Measurements from ENCODE around the gene IGF1R. TPM values are rescaled to one million over a fixed set of nuclear protein-coding genes. Genes with fewer than 3 reads are reported as not detected.

The IGF1R gene
- total and polyA plus RNA-seq, 2 of the 8 experiments (the other 6 are each of a cell fraction or from before 2014, with no cell fraction given), result 32.9 to 109 TPM

GRCh38 chr15:98673133-98673532, 24.8 kb downstream of the IGF1R start (continued):
- no peak for TF ChIP-seq CHD7 (IDR thresholded peaks at IDR 0.05; ENCODE audit: insufficient replicate concordance, low read length)
- no peak for TF ChIP-seq TEAD4 (IDR thresholded peaks at IDR 0.05; ENCODE audit: low read depth, low read length)
